Brain microvascular endothelial cell (primary cell): ENCODE results near the gene FZR1.
A peak's percentile ranks its signal among the peaks of the same experiment; 100 is the strongest.

Experiments used
- DNase-seq: peaks from one replicate; pipeline ENCODE4 v3.0.0-alpha.2; 2020
- H3K27ac ChIP-seq: fragments of 250-450 bp; sonication (Bioruptor Pico); 2 replicates; pipeline ENCODE4 v1.5.1; 2020; ENCODE audit warnings: mild to moderate bottlenecking, moderate library complexity
- H3K27me3 ChIP-seq: fragments of 250-450 bp; sonication (Bioruptor Pico); replicated peaks from 2 replicates; pipeline ENCODE4 v1.5.1; 2020; ENCODE audit warnings: mild to moderate bottlenecking
- H3K36me3 ChIP-seq: fragments of 250-450 bp; sonication (Bioruptor Pico); replicated peaks from 2 replicates; pipeline ENCODE4 v1.5.1; 2020; ENCODE audit warnings: mild to moderate bottlenecking
- H3K4me3 ChIP-seq: 2 replicates; pipeline ENCODE4 v1.5.1; 2011; ENCODE audit warnings: low read depth, mild to moderate bottlenecking, control low read depth, low read length, moderate library complexity
- CTCF ChIP-seq: IDR thresholded peaks from 2 replicates; pipeline ENCODE4 v1.5.1; 2011; ENCODE audit warnings: low read depth, mild to moderate bottlenecking, moderate library complexity, low read length, control low read depth, inconsistent platforms; ENCODE audit errors: missing control alignments
- in situ Hi-C: cut with HindIII; loops from 2 replicates; pipeline ENCODE4 v1.10.0; 2017; ENCODE audit warnings: low sequenced_read_pairs, low pct_ligation_motif_present

Gene FZR1

GRCh38 chr19:3519126-3519525, 13.0 kb downstream of the FZR1 start:
- Histone ChIP-seq H3K27me3 (no peaks in the 10 kb centered on the region), H3K4me3 (no peak overlapping the region), H3K36me3 (peaks cover 9% of the 10 kb centered on the region), H3K27ac (no peak overlapping the region)
- TF ChIP-seq CTCF: no peak
- no peak for DNase-seq
- in situ Hi-C loops: no loop called here

GRCh38 chr19:3520166-3521103, 14.3 kb downstream of the FZR1 start:
- peaks cover 19% of the 10 kb centered on the region for H3K36me3 ChIP-seq

GRCh38 chr19:3521104-3521445, 15.0 kb downstream of the FZR1 start:
- Histone ChIP-seq H3K27me3 (no peaks in the 10 kb centered on the region), H3K4me3 (no peak overlapping the region), H3K27ac (no peak overlapping the region), H3K36me3 (peaks cover 19% of the 10 kb centered on the region)
- DNase-seq: no peak
- in situ Hi-C loops: no loop called here
- no peak for TF ChIP-seq CTCF

More at GRCh38 chr19:3520166-3521103, 14.3 kb downstream of the FZR1 start:
- Histone ChIP-seq H3K4me3 (no peak overlapping the region), H3K27ac (no peak overlapping the region), H3K27me3 (no peaks in the 10 kb centered on the region)
- DNase-seq: no peak
- TF ChIP-seq CTCF: peak; percentile 5
- in situ Hi-C loops: no loop called here

- DNase-seq: no peak
- Histone ChIP-seq H3K36me3 (peaks cover 29% of the 10 kb centered on the region), H3K27ac (no peak overlapping the region), H3K27me3 (no peaks in the 10 kb centered on the region), H3K4me3 (no peak overlapping the region)
- in situ Hi-C loops: no loop called here
- no peak for TF ChIP-seq CTCF
Observed at GRCh38 chr19:3522421-3523360, 16.6 kb downstream of the FZR1 start.

- no peaks in the 10 kb centered on the region for H3K27me3 ChIP-seq
- no peak for DNase-seq
- no peak overlapping the region for H3K27ac ChIP-seq
- in situ Hi-C loops: no loop called here
- peaks cover 36% of the 10 kb centered on the region for H3K36me3 ChIP-seq
- H3K4me3 ChIP-seq: no peak overlapping the region
- no peak for TF ChIP-seq CTCF
Observed at GRCh38 chr19:3523361-3524077, 17.4 kb downstream of the FZR1 start.
